GM12892 (cell line): Measurements from ENCODE around the gene SHISA8.

Experiments used
- POLR2A ChIP-seq: IDR thresholded peaks from 2 replicates; pipeline ENCODE4 v1.6.1; 2011; ENCODE audit warnings: low read depth, low read length, control low read depth
- TAF1 ChIP-seq: IDR thresholded peaks from 2 replicates; pipeline ENCODE4 v1.6.1; 2011; ENCODE audit warnings: low read depth, mild to moderate bottlenecking, control low read depth, low read length, borderline replicate concordance

GRCh38 chr22:41908411-41909309 lies 6.2 kb downstream of the SHISA8 start:
- no peak for TF ChIP-seq TAF1
- TF ChIP-seq POLR2A, result no peak
